DND-41 (cell line): ENCODE results near the gene NSD1.
A peak's percentile ranks its signal among the peaks of the same experiment; 100 is the strongest.

Experiments
- ATAC-seq: fragments of 200-7000 bp; cut with Tn5 transposase; 3 replicates; pipeline ENCODE4 v1.9.1; 2021; ENCODE audit warnings: low read depth; ENCODE audit not compliant: insufficient read depth
- DNase-seq: peaks from one replicate; pipeline ENCODE4 v3.0.0-alpha.2; 2020
- H2AFZ ChIP-seq: 2 replicates; pipeline ENCODE4 v1.6.0; 2012; ENCODE audit warnings: low read depth, low read length
- H3K27ac ChIP-seq: 2 replicates; pipeline ENCODE4 v1.5.1; 2012; ENCODE audit warnings: low read length, inconsistent platforms
- H3K27me3 ChIP-seq: fragments of 200-600 bp; sonication (generic); 2 replicates; pipeline ENCODE4 v1.6.0; 2012; ENCODE audit warnings: low read length, mild to moderate bottlenecking, inconsistent platforms; ENCODE audit not compliant: insufficient read depth, poor library complexity
- H3K36me3 ChIP-seq: 2 replicates; pipeline ENCODE4 v1.5.1; 2012; ENCODE audit warnings: low read length, inconsistent platforms; ENCODE audit not compliant: insufficient read depth
- H3K4me1 ChIP-seq: 2 replicates; pipeline ENCODE4 v1.5.1; 2012; ENCODE audit warnings: mild to moderate bottlenecking, low read length; ENCODE audit not compliant: insufficient read depth
- H3K4me2 ChIP-seq: 2 replicates; pipeline ENCODE4 v1.6.0; 2012; ENCODE audit warnings: mild to moderate bottlenecking, moderate library complexity, low read length, inconsistent platforms; ENCODE audit not compliant: insufficient read depth
- H3K4me3 ChIP-seq, 2 experiments: fragments of 200-600 bp in 1 of 2; shearing (Covaris generic) in 1 of 2; 2 replicates each; pipeline ENCODE4 v1.5.1; 2012 to 2016; ENCODE audit warnings: inconsistent platforms in 2 of 2, low read length in 2 of 2, mild to moderate bottlenecking in 2 of 2, low read depth in 1 of 2, moderate library complexity in 1 of 2
- H3K79me2 ChIP-seq: 2 replicates; pipeline ENCODE4 v1.6.0; 2012; ENCODE audit warnings: low read length, inconsistent platforms; ENCODE audit not compliant: insufficient read depth
- H3K9ac ChIP-seq: 2 replicates; pipeline ENCODE4 v1.6.0; 2012; ENCODE audit warnings: low read depth, mild to moderate bottlenecking, inconsistent platforms, low read length, moderate library complexity
- H3K9me3 ChIP-seq: 2 replicates; pipeline ENCODE4 v1.5.1; 2012; ENCODE audit warnings: low read length, moderate library complexity, mild to moderate bottlenecking, inconsistent platforms; ENCODE audit not compliant: insufficient read depth, severe bottlenecking
- H4K20me1 ChIP-seq: 2 replicates; pipeline ENCODE4 v1.6.0; 2012; ENCODE audit warnings: low read length; ENCODE audit not compliant: insufficient read depth
- EZH2 ChIP-seq: IDR thresholded peaks from 3 replicates; pipeline ENCODE4 v1.6.1; 2012; ENCODE audit warnings: borderline replicate concordance, low read depth, mild to moderate bottlenecking, moderate library complexity, low read length, inconsistent platforms; ENCODE audit not compliant: severe bottlenecking
- TF ChIP-seq, protein P1 (sequence below): IDR thresholded peaks from 2 replicates; pipeline ENCODE4 v1.5.1; 2012; ENCODE audit warnings: borderline replicate concordance, low read length, moderate library complexity, mild to moderate bottlenecking; ENCODE audit not compliant: poor library complexity, severe bottlenecking; ENCODE audit errors: extremely low read depth

Gene NSD1

DNA sequence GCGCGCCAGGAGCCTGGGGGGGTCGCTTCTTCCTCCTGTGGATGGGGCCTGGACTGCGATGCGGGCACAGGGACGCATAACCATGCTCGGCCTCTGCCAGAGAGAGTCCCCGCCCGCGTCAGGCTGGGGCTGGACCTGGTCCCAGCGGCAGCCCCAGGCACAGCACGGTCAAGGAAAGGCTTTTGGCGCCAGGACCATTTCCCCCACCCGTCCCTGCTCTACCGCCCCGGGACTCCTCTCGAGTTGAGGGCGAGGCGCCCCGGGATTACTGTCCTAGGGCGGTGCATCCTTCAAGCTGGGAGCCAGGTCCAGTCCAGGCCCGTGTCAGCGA, 177.8 kb downstream of the NSD1 start:
- Histone ChIP-seq H2AFZ (peak overlapping the region; percentile 64), H3K4me3 (peak overlapping the region; percentile 79), H3K4me2 (peak overlapping the region; percentile 81), H3K9me3 (no peaks in the 10 kb centered on the region), H4K20me1 (peaks cover 37% of the 10 kb centered on the region), H3K4me1 (peaks cover 57% of the 10 kb centered on the region), H3K9ac (peak overlapping the region; percentile 77), H3K36me3 (peaks cover 48% of the 10 kb centered on the region), H3K27ac (peak overlapping the region; percentile 83), H3K79me2 (peaks cover 62% of the 10 kb centered on the region), H3K27me3 (no peaks in the 10 kb centered on the region)
- ATAC-seq: no peak
- TF ChIP-seq, protein P1, sequence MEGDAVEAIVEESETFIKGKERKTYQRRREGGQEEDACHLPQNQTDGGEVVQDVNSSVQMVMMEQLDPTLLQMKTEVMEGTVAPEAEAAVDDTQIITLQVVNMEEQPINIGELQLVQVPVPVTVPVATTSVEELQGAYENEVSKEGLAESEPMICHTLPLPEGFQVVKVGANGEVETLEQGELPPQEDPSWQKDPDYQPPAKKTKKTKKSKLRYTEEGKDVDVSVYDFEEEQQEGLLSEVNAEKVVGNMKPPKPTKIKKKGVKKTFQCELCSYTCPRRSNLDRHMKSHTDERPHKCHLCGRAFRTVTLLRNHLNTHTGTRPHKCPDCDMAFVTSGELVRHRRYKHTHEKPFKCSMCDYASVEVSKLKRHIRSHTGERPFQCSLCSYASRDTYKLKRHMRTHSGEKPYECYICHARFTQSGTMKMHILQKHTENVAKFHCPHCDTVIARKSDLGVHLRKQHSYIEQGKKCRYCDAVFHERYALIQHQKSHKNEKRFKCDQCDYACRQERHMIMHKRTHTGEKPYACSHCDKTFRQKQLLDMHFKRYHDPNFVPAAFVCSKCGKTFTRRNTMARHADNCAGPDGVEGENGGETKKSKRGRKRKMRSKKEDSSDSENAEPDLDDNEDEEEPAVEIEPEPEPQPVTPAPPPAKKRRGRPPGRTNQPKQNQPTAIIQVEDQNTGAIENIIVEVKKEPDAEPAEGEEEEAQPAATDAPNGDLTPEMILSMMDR: no peak
- TF ChIP-seq EZH2: no peak
- DNase-seq: no peak

DNA sequence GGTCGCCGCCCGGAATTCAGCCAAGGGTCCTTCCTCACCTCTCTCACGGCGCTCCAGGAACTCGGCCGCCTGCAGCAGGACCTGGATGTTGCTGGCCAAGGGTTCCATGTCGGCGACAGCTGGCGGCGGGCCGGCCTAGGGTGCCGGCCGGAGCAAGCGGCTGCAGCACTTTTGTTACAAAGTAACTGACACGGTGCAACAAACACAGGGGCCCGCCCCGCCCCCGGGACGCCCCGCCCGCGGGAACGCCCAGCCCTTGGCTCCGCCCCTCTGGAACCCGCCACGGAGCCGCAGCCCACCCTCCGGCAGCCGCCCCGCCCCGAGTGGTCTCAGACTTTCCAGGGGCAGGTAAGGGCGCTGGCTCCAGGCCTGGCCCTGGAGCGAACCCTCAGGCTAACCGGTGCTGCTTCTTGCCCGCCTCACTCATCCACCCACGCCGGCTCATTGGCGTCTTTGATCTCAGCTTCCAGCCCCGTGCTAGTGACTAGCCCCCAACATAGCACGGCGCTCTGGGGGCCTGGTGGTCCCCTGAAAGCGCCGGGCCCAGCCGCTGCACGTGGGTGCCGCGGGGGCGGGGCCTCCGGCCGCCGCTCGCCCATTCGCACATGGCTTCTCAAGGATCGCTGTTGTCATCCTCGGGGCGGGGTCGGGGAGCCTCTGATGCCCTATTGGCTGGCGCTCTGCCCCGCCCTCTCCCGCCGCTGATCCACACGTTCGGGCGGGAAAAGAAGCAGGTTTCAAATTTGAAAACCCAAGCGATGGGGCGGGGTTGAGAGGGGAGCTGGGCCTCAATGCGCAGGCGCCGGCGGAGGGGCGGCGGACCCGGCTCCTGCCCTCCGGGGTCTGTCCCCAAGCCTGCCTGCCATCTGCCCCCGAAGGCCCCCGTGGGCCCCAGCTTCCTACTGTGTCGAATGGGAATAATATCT, 178.4 kb downstream of the NSD1 start, which contains the start of gene MXD3:
MXD3 (minus strand) TSS at position 176 of the 926 bp plus-strand sequence; CDS start at position 108, 68 bp downstream.
- ATAC-seq (peak; percentile 78), DNase-seq (peak; percentile 99)
- Histone ChIP-seq H2AFZ (peak within 1 kb of the TSS; percentile 73), H3K4me1 (peaks cover 52% of the 10 kb centered on the region), H3K9ac (peak within 1 kb of the TSS; percentile 77), H3K27me3 (no peaks in the 10 kb centered on the region), H3K27ac (peak within 1 kb of the TSS; percentile 94), H3K36me3 (peaks cover 43% of the 10 kb centered on the region), H3K4me3 (peak within 1 kb of the TSS; percentile 79), H3K4me2 (peak within 1 kb of the TSS; percentile 85), H3K9me3 (no peaks in the 10 kb centered on the region), H4K20me1 (peaks cover 31% of the 10 kb centered on the region), H3K79me2 (peaks cover 56% of the 10 kb centered on the region)
- no peak for TF ChIP-seq EZH2
- TF ChIP-seq, protein P1: no peak

DNA sequence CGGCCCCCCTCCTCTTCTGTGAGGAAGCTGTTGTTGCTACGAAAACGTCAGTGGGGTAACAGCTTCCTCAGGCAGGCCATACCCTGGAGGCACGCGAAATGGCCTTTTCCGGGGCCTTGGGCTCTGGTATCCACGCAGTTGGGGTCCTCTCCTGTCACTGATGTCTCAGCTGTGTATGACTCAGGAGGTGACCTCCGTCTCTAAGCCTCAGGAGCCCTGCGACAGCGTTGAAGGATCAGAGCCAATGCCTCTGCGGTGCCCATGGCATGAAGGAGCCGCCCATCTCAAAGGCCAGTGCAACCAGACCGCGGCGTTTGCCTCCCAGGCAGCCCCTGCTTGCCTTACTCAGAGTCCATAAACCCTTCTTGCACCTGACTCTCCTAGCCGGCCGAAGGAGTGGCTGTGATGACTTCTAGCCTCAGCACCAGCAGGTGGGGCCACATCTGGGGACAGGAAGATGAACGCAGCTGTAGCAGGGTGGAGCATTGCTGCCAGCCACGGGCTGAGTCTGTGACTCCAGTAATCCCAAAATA, 179.1 kb downstream of the NSD1 start:
- H3K79me2 ChIP-seq: peaks cover 52% of the 10 kb centered on the region
- peak overlapping the region; percentile 85 for H3K4me2 ChIP-seq
- H3K9ac ChIP-seq: peak overlapping the region; percentile 77
- peaks cover 35% of the 10 kb centered on the region for H4K20me1 ChIP-seq
- peak; percentile 43 for ATAC-seq
- no peak for TF ChIP-seq EZH2
- TF ChIP-seq, protein P1: peak; percentile 53
- peaks cover 40% of the 10 kb centered on the region for H3K36me3 ChIP-seq
- peak; percentile 74 for DNase-seq
- H2AFZ ChIP-seq: peak overlapping the region; percentile 69
- H3K9me3 ChIP-seq: no peaks in the 10 kb centered on the region
- peak overlapping the region; percentile 23 to 65; a peak in 3 of 4 replicates for H3K4me3 ChIP-seq
- H3K4me1 ChIP-seq: peaks cover 46% of the 10 kb centered on the region
- peak overlapping the region; percentile 94 for H3K27ac ChIP-seq
- H3K27me3 ChIP-seq: no peaks in the 10 kb centered on the region
